IMR-90 (cell line): ENCODE measurements around the gene CTIF.

Experiments used
- POLR2A ChIP-seq: IDR thresholded peaks from 2 replicates; pipeline ENCODE4 v1.6.1; 2012; ENCODE audit warnings: mild to moderate bottlenecking, low read depth, low read length
- RFX5 ChIP-seq: IDR thresholded peaks from 2 replicates; pipeline ENCODE4 v1.8.0; 2012; ENCODE audit warnings: low read depth, mild to moderate bottlenecking, low read length, moderate library complexity
- SMC3 ChIP-seq: fragments of 150-350 bp; IDR thresholded peaks from 2 replicates; pipeline ENCODE4 v1.6.1; 2016; ENCODE audit warnings: low read depth, mild to moderate bottlenecking, antibody characterized with exemption, low read length, moderate library complexity
- TF ChIP-seq, protein P1 (sequence below): conservative IDR thresholded peaks from 2 replicates; pipeline ENCODE4 v1.5.1; 2012; ENCODE audit warnings: mild to moderate bottlenecking, low read depth, low read length, improper control_type of control experiment
- TF ChIP-seq, protein P2 (sequence below): fragments of 150-350 bp; IDR thresholded peaks from 2 replicates; pipeline ENCODE4 v1.6.1; 2017; ENCODE audit warnings: mild to moderate bottlenecking, antibody characterized with exemption, low read length, low read depth

DNA sequence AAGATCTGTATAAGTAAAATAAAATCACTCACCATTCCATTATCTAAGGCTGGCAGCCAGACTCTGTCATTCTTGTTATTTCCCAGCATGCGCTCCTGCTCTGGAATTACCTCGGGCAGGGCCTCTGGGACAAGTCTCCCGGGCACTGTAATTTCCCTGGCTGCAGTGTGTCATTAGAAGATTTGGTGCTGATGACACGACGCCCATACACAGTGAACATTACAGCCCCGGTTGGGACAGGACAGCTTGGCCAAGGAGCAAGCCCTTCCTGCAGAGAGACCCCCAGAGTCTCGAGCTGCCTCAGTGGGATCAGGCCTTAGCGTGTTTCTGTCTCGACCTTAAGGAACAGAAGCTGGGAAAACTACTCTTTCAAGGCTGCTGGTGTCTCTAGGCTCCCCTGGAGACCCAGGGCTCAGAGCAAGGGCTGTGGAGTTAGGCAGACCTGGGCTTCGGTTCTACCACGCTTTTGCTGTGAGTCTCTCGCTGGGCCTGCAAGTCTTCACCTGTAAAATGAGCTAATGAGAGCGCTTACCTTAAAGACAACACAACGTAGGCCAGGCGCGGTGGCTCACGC lies 372.2 kb downstream of the CTIF start:
- TF ChIP-seq POLR2A = no peak
- no peak for TF ChIP-seq SMC3
- TF ChIP-seq, protein P1, sequence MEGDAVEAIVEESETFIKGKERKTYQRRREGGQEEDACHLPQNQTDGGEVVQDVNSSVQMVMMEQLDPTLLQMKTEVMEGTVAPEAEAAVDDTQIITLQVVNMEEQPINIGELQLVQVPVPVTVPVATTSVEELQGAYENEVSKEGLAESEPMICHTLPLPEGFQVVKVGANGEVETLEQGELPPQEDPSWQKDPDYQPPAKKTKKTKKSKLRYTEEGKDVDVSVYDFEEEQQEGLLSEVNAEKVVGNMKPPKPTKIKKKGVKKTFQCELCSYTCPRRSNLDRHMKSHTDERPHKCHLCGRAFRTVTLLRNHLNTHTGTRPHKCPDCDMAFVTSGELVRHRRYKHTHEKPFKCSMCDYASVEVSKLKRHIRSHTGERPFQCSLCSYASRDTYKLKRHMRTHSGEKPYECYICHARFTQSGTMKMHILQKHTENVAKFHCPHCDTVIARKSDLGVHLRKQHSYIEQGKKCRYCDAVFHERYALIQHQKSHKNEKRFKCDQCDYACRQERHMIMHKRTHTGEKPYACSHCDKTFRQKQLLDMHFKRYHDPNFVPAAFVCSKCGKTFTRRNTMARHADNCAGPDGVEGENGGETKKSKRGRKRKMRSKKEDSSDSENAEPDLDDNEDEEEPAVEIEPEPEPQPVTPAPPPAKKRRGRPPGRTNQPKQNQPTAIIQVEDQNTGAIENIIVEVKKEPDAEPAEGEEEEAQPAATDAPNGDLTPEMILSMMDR = no peak
- TF ChIP-seq, protein P2, sequence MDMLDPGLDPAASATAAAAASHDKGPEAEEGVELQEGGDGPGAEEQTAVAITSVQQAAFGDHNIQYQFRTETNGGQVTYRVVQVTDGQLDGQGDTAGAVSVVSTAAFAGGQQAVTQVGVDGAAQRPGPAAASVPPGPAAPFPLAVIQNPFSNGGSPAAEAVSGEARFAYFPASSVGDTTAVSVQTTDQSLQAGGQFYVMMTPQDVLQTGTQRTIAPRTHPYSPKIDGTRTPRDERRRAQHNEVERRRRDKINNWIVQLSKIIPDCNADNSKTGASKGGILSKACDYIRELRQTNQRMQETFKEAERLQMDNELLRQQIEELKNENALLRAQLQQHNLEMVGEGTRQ = no peak
- no peak for TF ChIP-seq RFX5
